ENCODE data around the gene NUFIP1. TPM values are rescaled to one million over a fixed set of nuclear protein-coding genes. Genes with fewer than 3 reads are reported as not detected.

The NUFIP1 gene
- total RNA-seq, 1 experiment from 2014 or later = 7.3 TPM

GRCh38 chr13:45015300-45015699, 26.0 kb upstream of the NUFIP1 start:
- no peak for DNase-seq
- intact Hi-C loops (cut with micrococcal nuclease; ENCODE audit: unreplicated experiment) = no loop called here
- no TSS peak for BruUV-seq (replicated peaks)
- H3K79me2 ChIP-seq (ENCODE audit: low read depth) = no peaks in the 10 kb centered on the region
- no peaks in the 10 kb centered on the region for H3K9me3 ChIP-seq (ENCODE audit: insufficient read depth, low read depth)
- CTCF ChIA-PET = no interaction called here
- no peaks in the 10 kb centered on the region for H3K9me2 ChIP-seq (ENCODE audit: insufficient read depth)
- H4K20me1 ChIP-seq (ENCODE audit: insufficient read depth) = no peaks in the 10 kb centered on the region
- H3F3A ChIP-seq (ENCODE audit: insufficient read depth, low read depth) = no peaks in the 10 kb centered on the region
- TF ChIP-seq EZH2 (IDR thresholded peaks at IDR 0.05; ENCODE audit: low read depth) = no peak
- TF ChIP-seq, protein P1, sequence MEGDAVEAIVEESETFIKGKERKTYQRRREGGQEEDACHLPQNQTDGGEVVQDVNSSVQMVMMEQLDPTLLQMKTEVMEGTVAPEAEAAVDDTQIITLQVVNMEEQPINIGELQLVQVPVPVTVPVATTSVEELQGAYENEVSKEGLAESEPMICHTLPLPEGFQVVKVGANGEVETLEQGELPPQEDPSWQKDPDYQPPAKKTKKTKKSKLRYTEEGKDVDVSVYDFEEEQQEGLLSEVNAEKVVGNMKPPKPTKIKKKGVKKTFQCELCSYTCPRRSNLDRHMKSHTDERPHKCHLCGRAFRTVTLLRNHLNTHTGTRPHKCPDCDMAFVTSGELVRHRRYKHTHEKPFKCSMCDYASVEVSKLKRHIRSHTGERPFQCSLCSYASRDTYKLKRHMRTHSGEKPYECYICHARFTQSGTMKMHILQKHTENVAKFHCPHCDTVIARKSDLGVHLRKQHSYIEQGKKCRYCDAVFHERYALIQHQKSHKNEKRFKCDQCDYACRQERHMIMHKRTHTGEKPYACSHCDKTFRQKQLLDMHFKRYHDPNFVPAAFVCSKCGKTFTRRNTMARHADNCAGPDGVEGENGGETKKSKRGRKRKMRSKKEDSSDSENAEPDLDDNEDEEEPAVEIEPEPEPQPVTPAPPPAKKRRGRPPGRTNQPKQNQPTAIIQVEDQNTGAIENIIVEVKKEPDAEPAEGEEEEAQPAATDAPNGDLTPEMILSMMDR (conservative IDR thresholded peaks at IDR 0.05) = no peak
- no peak overlapping the region for H3K4me2 ChIP-seq
- no peak overlapping the region for H3K27ac ChIP-seq
- POLR2A ChIA-PET (ENCODE audit: unreplicated experiment) = no interaction called here
- no peak overlapping the region for H3K4me3 ChIP-seq
- no peaks in the 10 kb centered on the region for H3K4me1 ChIP-seq (replicated peaks; ENCODE audit: insufficient read depth)
- no peaks in the 10 kb centered on the region for H3K27me3 ChIP-seq (ENCODE audit: insufficient read depth, low read depth)
- no peak overlapping the region for H2AFZ ChIP-seq
- peaks cover 8% of the 10 kb centered on the region; the same call in 1 of the 2 replicates for H3K36me3 ChIP-seq (ENCODE audit: low read depth)

DNA sequence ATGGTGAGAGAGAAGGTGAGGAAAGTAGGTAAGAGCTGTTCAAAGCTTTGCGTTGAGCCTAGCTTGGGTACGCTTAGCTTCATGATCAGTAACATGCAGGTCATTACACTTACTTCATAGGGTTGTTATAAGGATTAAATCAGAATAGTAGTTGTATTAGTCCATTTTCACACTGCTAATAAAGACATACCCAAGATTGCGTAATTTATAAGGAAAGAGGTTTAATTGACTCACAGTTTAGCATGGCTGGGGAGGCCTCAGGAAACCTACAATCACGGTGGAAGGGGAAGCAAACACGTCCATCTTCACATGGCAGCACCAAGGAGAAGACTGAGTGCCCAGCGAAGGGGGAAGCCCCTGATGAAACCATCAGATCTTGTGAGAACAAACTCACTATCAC, 21.9 kb upstream of the NUFIP1 start:
- H3K27me3 ChIP-seq (ENCODE audit: insufficient read depth, low read depth) = no peaks in the 10 kb centered on the region
- intact Hi-C loops (cut with micrococcal nuclease; ENCODE audit: unreplicated experiment) = no loop called here
- H3K27ac ChIP-seq = no peak overlapping the region
- peaks cover 23% of the 10 kb centered on the region for H3K36me3 ChIP-seq (ENCODE audit: low read depth)
- H3K4me2 ChIP-seq = no peak overlapping the region
- H3K9me2 ChIP-seq (ENCODE audit: insufficient read depth) = no peaks in the 10 kb centered on the region
- no peaks in the 10 kb centered on the region for H3K79me2 ChIP-seq (ENCODE audit: low read depth)
- no peaks in the 10 kb centered on the region for H3K9me3 ChIP-seq (ENCODE audit: insufficient read depth, low read depth)
- H3K4me3 ChIP-seq = no peak overlapping the region
- H4K20me1 ChIP-seq (ENCODE audit: insufficient read depth) = no peaks in the 10 kb centered on the region
- no peak for DNase-seq
- BruUV-seq (replicated peaks) = no TSS peak
- POLR2A ChIA-PET (ENCODE audit: unreplicated experiment) = no interaction called here
- H2AFZ ChIP-seq = no peak overlapping the region
- CTCF ChIA-PET = no interaction called here
- H3F3A ChIP-seq (ENCODE audit: insufficient read depth, low read depth) = no peaks in the 10 kb centered on the region
- TF ChIP-seq, protein P1 (conservative IDR thresholded peaks at IDR 0.05) = no peak
- TF ChIP-seq EZH2 (IDR thresholded peaks at IDR 0.05; ENCODE audit: low read depth) = no peak
- H3K4me1 ChIP-seq (replicated peaks; ENCODE audit: insufficient read depth) = no peaks in the 10 kb centered on the region

- Histone ChIP-seq H3K4me3 (no peak overlapping the region), H3K4me2 (no peak overlapping the region), H3K9me2 (ENCODE audit: insufficient read depth) (no peaks in the 10 kb centered on the region), H3K27me3 (ENCODE audit: insufficient read depth, low read depth) (no peaks in the 10 kb centered on the region), H3K79me2 (ENCODE audit: low read depth) (no peaks in the 10 kb centered on the region), H3K9me3 (ENCODE audit: insufficient read depth, low read depth) (no peaks in the 10 kb centered on the region), H3K27ac (no peak overlapping the region), H3K36me3 (ENCODE audit: low read depth) (peaks cover 16% of the 10 kb centered on the region), H4K20me1 (ENCODE audit: insufficient read depth) (no peaks in the 10 kb centered on the region), H3K4me1 (replicated peaks; ENCODE audit: insufficient read depth) (no peaks in the 10 kb centered on the region), H3F3A (ENCODE audit: insufficient read depth, low read depth) (no peaks in the 10 kb centered on the region), H2AFZ (no peak overlapping the region)
- TF ChIP-seq, protein P1 (conservative IDR thresholded peaks at IDR 0.05) = no peak
- intact Hi-C loops (cut with micrococcal nuclease; ENCODE audit: unreplicated experiment) = no loop called here
- ChIA-PET POLR2A (ENCODE audit: unreplicated experiment) (no interaction called here), CTCF (no interaction called here)
- BruUV-seq (replicated peaks) = no TSS peak
- no peak for DNase-seq
These were observed 18.6 kb upstream of the NUFIP1 start for GRCh38 chr13:45007823-45008222.
